ENCODE measurements around the gene WDR20. TPM values are rescaled to one million over a fixed set of nuclear protein-coding genes. Genes with fewer than 3 reads are reported as not detected.
"Not testable (repeated sequence)": the region's sequence is repeated elsewhere in the genome, so short reads cannot be mapped to it uniquely, and the experiment has no call there.

Gene WDR20, protein sequence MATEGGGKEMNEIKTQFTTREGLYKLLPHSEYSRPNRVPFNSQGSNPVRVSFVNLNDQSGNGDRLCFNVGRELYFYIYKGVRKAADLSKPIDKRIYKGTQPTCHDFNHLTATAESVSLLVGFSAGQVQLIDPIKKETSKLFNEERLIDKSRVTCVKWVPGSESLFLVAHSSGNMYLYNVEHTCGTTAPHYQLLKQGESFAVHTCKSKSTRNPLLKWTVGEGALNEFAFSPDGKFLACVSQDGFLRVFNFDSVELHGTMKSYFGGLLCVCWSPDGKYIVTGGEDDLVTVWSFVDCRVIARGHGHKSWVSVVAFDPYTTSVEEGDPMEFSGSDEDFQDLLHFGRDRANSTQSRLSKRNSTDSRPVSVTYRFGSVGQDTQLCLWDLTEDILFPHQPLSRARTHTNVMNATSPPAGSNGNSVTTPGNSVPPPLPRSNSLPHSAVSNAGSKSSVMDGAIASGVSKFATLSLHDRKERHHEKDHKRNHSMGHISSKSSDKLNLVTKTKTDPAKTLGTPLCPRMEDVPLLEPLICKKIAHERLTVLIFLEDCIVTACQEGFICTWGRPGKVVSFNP
- 10.2 and 17.5 TPM in 2 replicates for total RNA-seq

DNA sequence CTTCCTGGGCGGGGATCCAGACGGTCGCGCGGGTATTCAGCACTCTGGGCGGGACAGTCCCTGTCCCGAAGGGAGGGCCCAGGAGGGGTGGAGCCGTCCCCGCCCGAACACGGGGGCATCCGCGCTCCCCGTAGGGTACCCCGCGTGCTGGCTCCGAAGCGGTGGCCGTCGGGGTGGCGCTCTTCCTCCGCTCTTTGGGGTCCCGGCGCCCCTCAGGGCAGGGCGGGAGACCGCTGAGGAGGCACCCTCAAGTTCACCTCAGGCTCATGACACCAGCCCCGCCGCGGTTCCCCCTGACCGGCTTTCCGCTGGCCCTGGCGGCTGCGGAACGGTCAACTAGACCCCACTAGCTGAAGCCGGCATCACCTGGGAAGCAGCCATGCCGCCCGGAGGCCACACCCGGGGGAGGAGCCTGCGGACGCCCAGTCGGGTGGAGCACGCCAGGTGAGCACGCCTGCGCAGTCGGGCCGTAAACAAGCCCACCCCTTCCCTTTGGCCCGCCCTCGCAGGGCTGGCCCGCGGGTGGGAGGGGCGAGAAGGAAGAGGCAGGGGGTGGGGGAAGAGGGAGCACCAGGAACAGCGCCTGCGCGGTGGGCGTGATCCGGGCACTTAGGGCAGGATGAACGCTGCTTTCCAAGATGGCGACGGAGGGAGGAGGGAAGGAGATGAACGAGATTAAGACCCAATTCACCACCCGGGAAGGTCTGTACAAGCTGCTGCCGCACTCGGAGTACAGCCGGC, at the start of gene WDR20:
Gene WDR20, plus strand, starts transcription at position 612 of the 741 bp plus-strand sequence. Its CDS starts 27 bp downstream, at position 639.
- peak; percentile 97 to 98 for DNase-seq (ENCODE audit: low read depth in 2 of 2)

DNA sequence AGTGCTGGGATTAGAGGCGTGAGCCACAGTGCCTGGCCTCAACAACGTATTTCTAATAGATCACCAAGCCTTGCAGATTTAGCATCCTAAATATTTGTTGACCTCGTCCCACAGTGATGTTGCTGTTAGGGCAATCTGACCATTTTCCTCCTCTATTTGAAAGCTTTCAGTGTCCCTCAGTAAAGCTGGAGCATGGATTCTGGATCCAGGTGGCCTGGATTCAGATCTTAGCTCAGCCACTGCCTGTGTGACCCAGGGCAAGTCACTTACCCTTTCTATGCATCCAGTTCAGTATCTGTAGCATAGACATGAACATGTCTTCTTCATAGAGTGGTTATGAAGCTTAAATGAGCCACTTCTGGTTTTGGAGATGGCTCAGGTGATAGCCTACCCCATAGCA, 49.0 kb upstream of the WDR20 start:
- no peak for DNase-seq (ENCODE audit: low read depth in 2 of 2)

DNA sequence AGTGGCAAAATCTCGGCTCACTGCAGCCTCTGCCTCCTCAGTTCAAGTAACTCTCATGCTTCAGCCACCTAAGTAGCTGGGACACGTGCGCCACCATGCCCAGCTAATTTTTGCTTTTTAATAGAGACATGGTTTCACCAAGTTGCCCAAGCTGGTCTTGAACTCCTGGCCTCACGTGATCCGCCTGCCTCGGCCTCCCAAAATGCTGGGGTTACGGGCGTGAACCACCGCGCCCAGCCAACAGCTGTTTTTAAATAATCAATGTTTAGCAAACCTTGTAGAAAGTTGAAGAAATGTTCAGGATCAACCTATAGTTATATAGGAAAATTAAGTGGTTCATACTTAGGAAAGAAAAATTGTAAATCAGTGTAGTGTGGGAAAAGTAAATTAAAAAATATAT, 46.9 kb upstream of the WDR20 start:
- no peak for DNase-seq (ENCODE audit: low read depth in 2 of 2)

DNA sequence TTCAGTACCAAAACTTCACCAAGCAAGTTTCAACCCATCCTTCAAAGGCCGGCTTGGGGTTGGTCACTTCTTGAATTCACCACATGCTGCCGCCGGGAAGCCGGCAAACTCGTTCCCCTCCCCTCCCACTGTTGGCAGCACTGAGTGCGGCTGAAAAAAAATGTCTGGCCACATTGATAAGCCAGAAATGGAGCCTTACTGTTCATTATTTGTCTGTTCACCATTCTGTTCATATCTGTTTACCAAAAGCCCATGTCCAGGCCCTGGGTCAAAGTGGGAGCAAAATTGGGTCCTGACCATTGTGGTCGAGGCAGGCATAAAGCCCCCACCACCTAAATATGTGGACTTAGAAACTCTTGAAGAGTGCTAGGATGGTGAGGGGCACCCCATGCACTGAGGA, 45.6 kb upstream of the WDR20 start:
- no peak for DNase-seq (ENCODE audit: low read depth in 2 of 2)

DNA sequence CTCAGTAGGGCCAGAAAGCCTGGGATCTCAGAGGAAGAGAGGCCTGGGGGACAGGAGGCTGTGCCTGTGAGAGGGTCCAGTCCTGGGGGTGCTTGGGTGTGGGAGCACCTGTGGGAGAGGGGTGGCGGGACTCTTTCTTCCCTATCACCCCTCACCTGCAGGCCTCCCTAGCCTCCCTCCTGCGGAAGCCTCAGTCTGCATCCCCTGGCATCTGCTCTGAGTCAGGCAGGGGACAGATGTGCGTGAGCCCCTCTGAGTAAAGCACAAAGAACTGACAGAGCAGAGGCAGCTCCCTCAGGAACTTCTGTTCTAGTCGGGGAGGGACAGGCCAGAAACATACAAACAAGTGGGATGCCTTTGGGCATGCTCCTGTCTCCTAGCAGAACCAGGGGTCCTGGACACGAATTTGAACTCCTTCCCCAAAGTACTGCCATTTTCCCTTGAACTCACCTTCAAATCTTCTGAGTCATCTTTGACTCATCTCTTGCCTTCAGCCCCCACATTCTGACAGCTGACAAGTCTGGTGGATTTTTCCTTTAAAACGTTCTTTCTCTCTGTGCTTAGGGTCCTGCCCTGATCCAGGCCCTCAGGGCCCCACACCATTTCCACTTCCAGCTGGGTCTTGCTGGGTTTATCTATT, 44.3 kb upstream of the WDR20 start:
- DNase-seq (ENCODE audit: low read depth in 2 of 2), result no peak

DNA sequence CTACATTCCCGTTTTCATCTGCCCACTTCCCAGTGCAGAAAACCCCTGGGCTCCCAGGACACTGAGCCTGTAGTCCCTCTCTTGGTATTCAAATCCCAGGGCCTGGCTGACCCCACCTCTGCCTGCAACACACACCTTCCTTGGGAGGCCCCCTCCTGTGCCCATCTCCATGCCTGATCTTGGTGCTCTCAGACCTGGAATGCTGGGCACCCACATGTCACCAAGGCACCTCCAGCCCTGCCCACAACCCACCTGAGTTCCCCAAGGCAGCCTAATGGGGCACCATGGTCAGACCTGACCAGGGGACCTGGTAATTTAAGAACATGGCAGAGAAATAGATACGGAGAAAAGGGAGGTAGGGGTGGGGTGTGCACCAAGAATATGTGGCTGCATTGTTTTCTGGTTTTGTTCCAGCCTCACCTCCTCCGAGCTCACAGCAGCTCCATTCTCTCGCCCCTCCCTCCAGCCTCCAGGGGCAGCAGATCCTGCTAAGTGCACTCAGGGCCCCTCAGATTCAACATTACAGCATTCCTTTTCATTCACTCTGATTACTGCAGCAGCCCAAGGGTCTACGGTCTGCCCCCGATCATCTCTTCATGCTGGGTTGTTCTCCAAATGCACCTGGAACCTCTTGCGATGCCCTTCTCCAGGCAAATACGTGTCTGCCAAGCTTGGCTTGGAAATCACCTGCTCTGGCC, 43.7 kb upstream of the WDR20 start:
- DNase-seq (ENCODE audit: low read depth in 2 of 2), result no peak

DNA sequence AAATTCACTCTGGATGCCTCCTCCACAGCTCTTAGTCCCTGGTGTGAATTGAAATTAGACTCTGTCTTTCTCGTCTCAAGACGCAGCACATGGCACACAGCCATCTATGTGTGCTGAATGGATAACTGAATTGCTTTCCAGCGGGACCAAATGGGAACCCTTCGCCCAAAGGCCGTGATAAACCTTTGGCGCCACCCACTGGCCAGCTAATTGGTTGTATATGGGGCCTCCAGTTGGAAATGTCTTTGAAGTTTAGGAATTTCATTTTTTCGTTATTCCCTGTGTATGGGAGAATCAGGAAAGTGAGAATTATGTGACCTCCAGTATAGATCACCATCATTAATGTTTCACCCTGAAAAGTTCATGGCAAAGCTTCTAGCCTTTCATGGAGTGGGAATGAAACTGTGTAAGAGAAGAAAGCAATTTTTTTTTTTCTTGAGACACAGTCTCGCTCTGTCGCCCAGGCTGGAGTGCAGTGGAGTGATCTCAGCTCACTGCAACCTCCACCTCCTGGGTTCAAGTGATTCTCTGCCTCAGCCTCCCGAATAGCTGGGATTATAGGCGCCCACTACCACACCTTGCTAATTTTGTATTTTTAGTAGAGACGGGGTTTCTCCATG, 43.0 kb upstream of the WDR20 start:
- DNase-seq (ENCODE audit: low read depth in 2 of 2), result peak; percentile 79

DNA sequence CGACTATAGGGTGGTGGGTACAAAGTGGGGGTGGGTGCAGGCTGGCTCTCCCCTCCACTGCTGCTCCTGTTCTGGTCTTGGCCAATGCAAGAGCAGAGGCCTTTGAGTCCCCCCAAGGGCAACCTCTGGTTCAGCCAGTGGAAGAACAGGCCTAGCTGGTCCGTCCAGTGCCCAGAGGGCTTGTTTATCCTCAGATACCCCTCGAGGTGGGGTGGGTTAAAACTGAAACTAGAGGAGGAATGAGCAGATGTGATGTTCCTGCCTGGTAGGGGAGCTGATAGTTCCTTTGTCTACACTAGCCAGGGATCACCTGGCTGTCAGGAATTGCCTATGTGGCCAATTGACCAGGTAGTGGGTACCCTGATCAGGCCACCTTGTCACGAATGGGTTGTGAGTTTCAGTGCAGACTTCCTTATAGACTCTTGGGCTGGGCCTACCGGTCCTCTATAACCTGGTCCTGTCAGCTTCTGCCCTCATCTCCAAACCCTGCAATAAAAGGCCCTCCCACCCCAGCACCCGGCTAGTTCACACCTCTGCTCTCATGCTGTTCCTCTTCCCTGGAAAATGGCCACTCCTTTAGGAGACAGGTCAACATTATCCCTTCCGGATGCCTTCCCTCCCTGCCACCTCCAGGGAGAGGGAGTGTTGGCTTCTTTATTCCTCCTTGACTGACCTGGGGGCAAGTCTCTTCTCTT, 42.1 kb upstream of the WDR20 start:
- no peak for DNase-seq (ENCODE audit: low read depth in 2 of 2)

DNA sequence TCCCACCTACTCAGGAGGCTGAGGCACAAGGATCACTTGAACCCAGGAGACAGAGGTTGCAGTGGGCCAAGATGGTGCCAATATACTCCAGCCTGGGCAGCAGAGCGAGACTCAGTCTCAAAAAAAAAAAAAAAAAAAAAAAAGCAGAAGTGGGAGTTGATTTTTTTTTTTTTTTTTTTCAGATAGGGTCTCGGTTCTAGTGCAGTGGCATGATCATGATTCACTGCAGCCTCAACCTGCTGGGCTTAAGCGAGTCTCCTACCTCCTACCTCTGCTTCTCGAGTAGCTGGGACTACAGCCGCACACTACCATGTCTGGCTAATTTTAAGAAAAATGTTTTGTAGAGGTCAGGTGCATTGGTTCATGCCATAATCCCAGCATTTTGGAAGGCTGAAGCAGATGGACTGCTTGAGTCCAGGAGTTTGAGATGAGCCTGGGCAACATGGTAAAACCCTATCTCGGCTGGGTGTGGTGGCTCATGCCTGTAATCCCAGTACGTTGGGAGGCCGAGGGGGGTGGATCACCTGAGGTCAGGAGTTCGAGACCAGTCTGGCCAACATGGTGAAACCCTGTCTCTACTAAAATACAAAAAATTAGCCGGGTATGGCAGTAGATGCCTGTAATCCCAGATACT, 36.5 kb upstream of the WDR20 start:
- DNase-seq (ENCODE audit: low read depth in 2 of 2), result no peak

DNA sequence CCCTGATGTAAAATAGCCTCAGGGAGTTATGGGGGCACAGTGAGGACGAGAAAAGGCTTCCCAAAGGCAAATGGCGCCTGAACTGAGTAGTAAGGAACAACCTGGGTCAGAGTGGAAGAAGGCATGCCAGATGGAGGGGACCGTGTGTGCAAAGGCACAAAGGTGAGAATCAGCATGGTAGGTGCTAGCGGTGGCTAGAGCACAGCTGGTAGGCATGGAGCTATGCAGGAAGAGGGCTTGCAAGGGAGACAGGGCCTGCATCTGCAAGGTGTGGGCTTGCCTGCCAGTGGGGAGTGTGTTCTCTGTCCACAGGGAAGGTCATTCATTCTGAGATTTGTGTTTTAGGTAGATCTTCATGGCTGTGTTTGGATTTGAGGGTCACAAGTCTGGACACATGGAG, 34.3 kb upstream of the WDR20 start:
- DNase-seq (ENCODE audit: low read depth in 2 of 2), result no peak

DNA sequence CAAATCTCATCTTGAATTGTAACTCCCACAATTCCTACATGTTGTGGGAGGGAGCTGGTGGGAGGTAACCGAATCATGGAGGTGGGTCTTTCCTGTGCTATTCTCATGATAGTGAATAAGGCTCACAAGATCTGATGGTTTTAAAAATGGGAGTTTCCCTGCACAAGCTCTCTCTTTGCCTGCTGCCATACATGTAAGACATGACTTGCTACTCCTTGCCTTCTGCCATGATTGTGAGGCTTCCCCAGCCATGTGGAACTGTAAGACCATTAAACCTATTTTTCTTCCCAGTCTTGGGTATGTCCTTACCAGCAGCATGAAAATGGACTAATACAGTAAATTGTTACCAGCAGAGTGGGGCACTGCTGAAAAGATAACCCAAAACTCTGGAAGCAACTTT, 30.4 kb upstream of the WDR20 start:
- DNase-seq (ENCODE audit: low read depth in 2 of 2), result not testable (repeated sequence)

DNA sequence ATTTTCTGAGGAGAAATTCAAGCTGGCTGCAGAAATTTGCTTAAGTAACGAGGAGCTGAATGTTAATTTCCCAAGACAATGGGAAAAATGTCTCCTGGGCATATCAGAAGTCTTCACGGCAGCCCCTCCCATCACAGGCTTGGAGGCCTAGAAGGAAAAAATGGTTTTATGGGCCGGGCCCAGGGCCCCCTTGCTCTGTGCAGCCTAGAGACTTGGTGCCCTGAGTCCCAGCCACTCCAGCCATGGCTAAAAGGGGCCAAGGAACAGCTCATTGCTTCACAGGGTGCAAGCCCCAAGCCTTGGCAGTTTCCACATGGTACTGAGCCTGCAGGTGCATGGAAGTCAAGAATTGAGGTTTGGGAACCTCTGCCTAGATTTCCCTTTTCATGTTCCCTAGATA, 28.6 kb upstream of the WDR20 start:
- DNase-seq (ENCODE audit: low read depth in 2 of 2), result no peak

DNA sequence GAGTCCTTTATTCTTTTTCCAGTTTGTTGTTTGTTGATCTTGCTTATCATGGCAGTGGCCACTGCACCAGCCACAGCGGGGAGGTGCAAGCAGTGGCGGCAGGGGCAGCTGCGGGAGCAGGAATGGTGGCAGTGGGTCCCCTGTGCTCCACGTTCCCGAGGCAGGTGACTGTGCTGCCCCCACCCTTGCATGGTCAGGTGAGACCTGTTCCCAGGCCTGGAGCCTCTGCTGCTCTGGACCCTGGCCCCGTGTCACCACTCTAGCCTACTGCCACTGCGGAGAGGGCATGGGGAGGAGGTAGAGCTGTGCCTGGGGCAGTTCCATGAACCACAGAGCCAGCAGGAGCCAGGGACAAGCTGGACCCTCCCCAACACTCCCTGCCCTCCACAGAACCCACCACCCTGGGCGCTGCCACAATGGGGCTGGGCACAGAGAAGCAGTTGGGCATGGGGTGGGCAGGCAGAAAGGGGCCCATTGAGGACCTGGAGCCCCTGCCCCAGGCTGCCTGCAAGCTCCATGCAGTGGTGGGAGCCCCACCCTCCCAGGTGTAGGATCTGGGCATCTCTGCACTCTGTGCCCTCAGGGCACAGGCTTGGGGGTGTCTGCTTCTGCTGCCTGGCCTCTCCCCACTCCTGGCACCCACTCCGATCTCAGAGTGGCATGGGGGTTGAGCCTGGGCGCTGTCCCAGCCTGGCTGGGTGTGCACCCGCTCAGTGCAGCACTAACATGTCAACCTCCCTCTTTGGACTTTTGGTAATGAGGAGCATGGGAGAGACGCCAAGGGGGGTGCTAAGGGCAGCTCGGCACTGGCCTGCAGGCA, 23.1 kb upstream of the WDR20 start:
- no peak for DNase-seq (ENCODE audit: low read depth in 2 of 2)

DNA sequence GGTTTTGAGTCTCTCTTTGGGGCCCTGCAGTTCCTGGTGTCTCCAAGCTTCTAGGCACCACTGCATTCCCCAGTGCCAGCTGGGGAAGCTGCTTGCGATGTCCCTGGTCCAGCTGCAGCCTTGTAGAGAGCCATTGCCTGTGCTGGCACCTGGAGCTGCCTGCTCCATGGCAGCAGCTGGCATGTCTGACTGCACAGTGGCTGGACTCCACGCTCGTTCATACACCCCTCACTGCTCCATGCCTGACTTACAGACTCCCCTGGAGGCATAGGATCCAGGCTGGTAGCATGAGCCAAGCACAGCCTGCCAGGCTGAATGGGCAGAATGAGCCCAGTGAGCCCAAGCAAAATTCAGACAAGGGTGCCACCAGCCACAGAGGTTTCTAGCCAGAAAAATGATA, 21.8 kb upstream of the WDR20 start:
- no peak for DNase-seq (ENCODE audit: low read depth in 2 of 2)

DNA sequence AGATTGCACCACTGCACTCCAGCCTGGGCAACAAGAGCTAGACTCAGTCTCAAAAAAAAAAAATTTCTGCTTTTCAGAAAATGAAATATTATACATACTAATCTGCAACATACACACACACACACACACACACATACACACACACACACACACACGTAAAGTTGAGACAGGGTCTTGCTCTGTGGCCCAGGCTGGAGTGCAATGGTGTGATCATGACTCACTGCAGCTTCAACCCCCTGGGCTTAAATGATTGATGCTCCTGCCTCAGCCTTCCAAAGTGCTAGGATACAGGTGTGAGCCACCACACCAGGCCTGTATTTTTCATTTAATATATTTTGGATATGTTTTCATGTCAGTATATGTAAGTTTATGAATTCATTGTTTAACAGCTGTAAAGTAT, 18.8 kb upstream of the WDR20 start:
- DNase-seq (ENCODE audit: low read depth in 2 of 2), result no peak

DNA sequence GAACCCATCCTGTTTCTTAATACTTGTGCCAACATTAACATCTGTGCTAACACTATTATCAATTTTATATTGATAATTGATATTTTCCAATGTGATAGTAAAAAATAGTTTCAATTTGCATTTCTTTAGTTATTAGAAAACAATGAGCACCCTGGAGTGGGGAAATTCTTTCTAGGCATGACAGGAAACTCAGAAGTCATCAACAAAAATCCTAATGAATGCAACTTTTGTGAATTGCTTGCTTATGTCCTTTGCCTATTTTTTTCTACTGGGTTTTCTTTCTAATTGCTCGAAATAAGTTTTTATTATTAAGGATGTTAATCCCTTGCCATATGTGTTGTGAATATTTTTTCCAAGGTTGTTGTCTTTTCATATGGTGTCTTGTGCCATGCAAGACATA, 18.1 kb upstream of the WDR20 start:
- DNase-seq (ENCODE audit: low read depth in 2 of 2), result no peak

DNA sequence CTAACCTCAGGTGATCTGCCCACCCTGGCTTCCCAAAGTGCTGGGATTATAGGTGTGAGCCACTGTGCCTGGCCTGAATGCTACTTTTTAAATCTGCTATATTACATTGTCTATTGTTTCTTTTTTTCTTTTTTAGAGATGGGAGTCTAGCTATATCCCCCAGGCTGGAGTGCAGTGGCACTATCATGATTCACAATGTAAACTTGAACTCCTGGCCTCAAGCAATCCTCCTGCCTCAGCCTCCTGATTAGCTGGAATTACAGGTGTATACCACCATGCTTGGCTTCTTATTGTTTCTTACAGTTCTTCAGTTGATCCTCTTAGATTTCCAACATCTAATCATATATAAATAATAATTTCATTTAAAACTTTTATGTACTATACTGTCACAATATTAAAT, 15.3 kb upstream of the WDR20 start:
- no peak for DNase-seq (ENCODE audit: low read depth in 2 of 2)

DNA sequence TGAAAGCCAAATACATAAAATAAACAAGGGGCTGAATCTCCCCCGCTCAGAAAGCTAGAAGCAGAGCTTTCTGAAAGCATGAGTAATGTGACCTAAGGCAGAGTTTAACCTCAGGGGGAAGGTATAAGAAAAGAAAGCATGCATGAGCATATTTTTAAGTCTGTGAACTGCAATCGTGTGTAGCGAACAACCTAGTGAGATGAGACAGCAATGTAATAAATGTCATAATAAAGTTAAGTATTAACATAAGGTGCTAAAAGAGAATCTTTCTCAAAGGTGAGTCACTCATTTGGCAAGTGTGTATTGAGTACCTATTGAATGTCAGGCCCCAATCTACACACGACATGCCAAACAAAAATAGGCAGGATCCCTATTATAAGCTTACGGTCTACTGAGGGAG, 14.2 kb upstream of the WDR20 start:
- DNase-seq (ENCODE audit: low read depth in 2 of 2), result no peak

DNA sequence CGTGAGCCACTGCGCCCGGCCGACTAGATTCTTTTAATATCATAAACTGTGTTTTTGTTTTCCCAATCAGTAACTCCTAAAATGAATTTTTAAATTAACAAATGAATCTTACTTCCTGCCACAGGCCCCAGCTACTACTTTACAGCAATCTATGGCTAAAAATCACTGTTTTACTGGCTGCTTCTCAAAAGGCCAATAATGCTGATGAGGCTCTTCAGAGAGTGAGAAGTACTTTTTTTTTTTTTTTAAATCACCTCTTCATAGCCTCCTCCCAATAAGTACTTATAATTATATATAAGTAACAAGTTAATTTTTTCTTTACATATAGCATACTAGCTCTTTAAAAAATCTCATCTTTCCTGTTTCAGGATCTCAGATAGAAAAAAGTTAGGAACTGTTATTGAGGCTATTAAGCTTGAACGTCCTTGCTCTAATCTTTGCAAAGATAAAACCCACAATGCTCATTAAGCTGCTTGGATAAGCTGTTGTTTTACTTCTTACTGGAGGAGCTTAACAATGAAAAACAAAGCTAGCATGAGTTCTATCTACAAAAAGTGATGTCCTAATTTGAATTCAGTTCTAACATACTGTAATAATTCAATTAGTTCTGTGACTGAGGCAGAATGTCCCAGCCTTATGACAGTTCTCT, 12.8 kb upstream of the WDR20 start:
- DNase-seq (ENCODE audit: low read depth in 2 of 2), result no peak
